ENCODE measurements around the gene CDC42SE1.

GRCh38 chr1:151048645-151049032, 10.8 kb downstream of the CDC42SE1 start:
- TF ChIP-seq RAD21 (IDR thresholded peaks at IDR 0.05; ENCODE audit: low read depth) (no peak), EP300 (IDR thresholded peaks at IDR 0.05; ENCODE audit: borderline replicate concordance) (no peak)
